A673 (cell line): ENCODE data around the gene RFT1. TPM values are rescaled to one million over a fixed set of nuclear protein-coding genes. Genes with fewer than 3 reads are reported as not detected.

Source experiments
- BruUV-seq: library from RNA; stranded (reverse); fragments of 400-500 nt; replicated peaks from 2 replicates; lab custom pipeline; 2021; lab: Mats Ljungman, UMichigan
- CTCF ChIA-PET: fragments of 300-600 bp; sonication (Branson Sonifier 250); formaldehyde crosslinking; loops from one replicate; lab custom pipeline; 2022; ENCODE audit warnings: antibody characterized with exemption; lab: Charles Lee
- POLR2A ChIA-PET: fragments of 300-600 bp; sonication (Branson Sonifier 250); formaldehyde crosslinking; loops from one replicate; lab custom pipeline; 2022; ENCODE audit warnings: antibody characterized with exemption; ENCODE audit not compliant: low non-redundant PET; lab: Charles Lee
- DNase-seq: peaks from one replicate; pipeline ENCODE4 v3.0.0-alpha.2; 2015; ENCODE audit warnings: low spot score
- H3K27ac ChIP-seq: fragments of 200-600 bp; sonication (generic); 2 replicates; pipeline ENCODE4 v1.5.1; 2016; ENCODE audit warnings: mixed run types, low read depth, mild to moderate bottlenecking, mixed read lengths, antibody characterized with exemption, low read length; ENCODE audit not compliant: poor library complexity, severe bottlenecking
- H3K27me3 ChIP-seq: fragments of 200-600 bp; sonication (generic); replicated peaks from 2 replicates; pipeline ENCODE4 v1.6.1; 2017; ENCODE audit warnings: mixed run types, low read depth, mild to moderate bottlenecking, mixed read lengths, antibody characterized with exemption, low read length; ENCODE audit not compliant: insufficient read depth, poor library complexity
- H3K36me3 ChIP-seq: fragments of 200-600 bp; sonication (generic); 2 replicates; pipeline ENCODE4 v1.6.1; 2016; ENCODE audit warnings: mixed run types, mild to moderate bottlenecking, mixed read lengths, antibody characterized with exemption, low read length; ENCODE audit not compliant: insufficient read depth, poor library complexity, severe bottlenecking
- H3K4me1 ChIP-seq: fragments of 200-600 bp; sonication (generic); 2 replicates; pipeline ENCODE4 v1.6.1; 2017; ENCODE audit warnings: mixed run types, mild to moderate bottlenecking, mixed read lengths, antibody characterized with exemption, low read length; ENCODE audit not compliant: insufficient read depth, poor library complexity, severe bottlenecking
- H3K4me3 ChIP-seq: fragments of 200-600 bp; sonication (generic); 2 replicates; pipeline ENCODE4 v1.5.1; 2016; ENCODE audit warnings: low read depth, mixed run types, mild to moderate bottlenecking, mixed read lengths, low read length; ENCODE audit not compliant: poor library complexity, severe bottlenecking
- H3K9me3 ChIP-seq: fragments of 200-600 bp; sonication (generic); 2 replicates; pipeline ENCODE4 v1.6.1; 2016; ENCODE audit warnings: mixed run types, low read depth, mild to moderate bottlenecking, mixed read lengths, antibody characterized with exemption, low read length; ENCODE audit not compliant: poor library complexity, severe bottlenecking
- CTCF ChIP-seq: fragments of 300-800, 200-600 bp; sonication (generic); conservative IDR thresholded peaks from 2 replicates; pipeline ENCODE4 v1.5.1; 2017; ENCODE audit warnings: low read depth, mild to moderate bottlenecking, antibody characterized with exemption, low read length, moderate library complexity, mixed read lengths
- EZH2 ChIP-seq: fragments of 200-600 bp; sonication (generic); IDR thresholded peaks from 2 replicates; pipeline ENCODE4 v1.6.1; 2017; ENCODE audit warnings: borderline replicate concordance, low read depth, mild to moderate bottlenecking, mixed read lengths, antibody characterized with exemption, low read length; ENCODE audit not compliant: poor library complexity, severe bottlenecking
- intact Hi-C: fragments of 100-400 bp; cut with micrococcal nuclease; formaldehyde crosslinking; loops from one replicate; pipeline ENCODE4 v1.10.0; 2022; ENCODE audit not compliant: unreplicated experiment
- total RNA-seq: library from RNA; stranded (reverse); gene quantifications from 2 replicates; pipeline ENCODE4 v1.2.3, GENCODE V29; 2021

The RFT1 gene
- total RNA-seq, 1 experiment from 2014 or later: 16.7 TPM

GRCh38 chr3:53169832-53170324 is 39.6 kb upstream of the RFT1 start:
- no peak for TF ChIP-seq EZH2
- TF ChIP-seq CTCF: no peak
- Histone ChIP-seq H3K36me3 (no peaks in the 10 kb centered on the region), H3K27me3 (no peaks in the 10 kb centered on the region), H3K27ac (no peak overlapping the region), H3K4me1 (no peaks in the 10 kb centered on the region), H3K4me3 (no peak overlapping the region), H3K9me3 (no peaks in the 10 kb centered on the region)
- no TSS peak for BruUV-seq
- DNase-seq: no peak
- ChIA-PET POLR2A (no interaction called here), CTCF (no interaction called here)
- intact Hi-C loops: no loop called here

GRCh38 chr3:53169045-53169831 is 39.0 kb upstream of the RFT1 start:
- no TSS peak for BruUV-seq

GRCh38 chr3:53168175-53168923 is 38.1 kb upstream of the RFT1 start:
- CTCF ChIA-PET: no interaction called here

More at GRCh38 chr3:53169045-53169831, 39.0 kb upstream of the RFT1 start:
- intact Hi-C loops: no loop called here
- Histone ChIP-seq H3K4me1 (no peaks in the 10 kb centered on the region), H3K27ac (no peak overlapping the region), H3K27me3 (no peaks in the 10 kb centered on the region), H3K4me3 (no peak overlapping the region), H3K36me3 (no peaks in the 10 kb centered on the region), H3K9me3 (no peaks in the 10 kb centered on the region)
- CTCF ChIA-PET: no interaction called here
- TF ChIP-seq CTCF: no peak
- no peak for TF ChIP-seq EZH2
- DNase-seq: no peak
- POLR2A ChIA-PET: no interaction called here

More at GRCh38 chr3:53168175-53168923, 38.1 kb upstream of the RFT1 start:
- no peak for DNase-seq
- no peak overlapping the region for H3K27ac ChIP-seq
- no peaks in the 10 kb centered on the region for H3K4me1 ChIP-seq
- H3K9me3 ChIP-seq: no peaks in the 10 kb centered on the region
- no peaks in the 10 kb centered on the region for H3K36me3 ChIP-seq
- H3K27me3 ChIP-seq: no peaks in the 10 kb centered on the region
- BruUV-seq: no TSS peak
- no peak for TF ChIP-seq CTCF
- TF ChIP-seq EZH2: no peak
- no peak overlapping the region for H3K4me3 ChIP-seq
- POLR2A ChIA-PET: no interaction called here
- intact Hi-C loops: no loop called here
